Measurements from ENCODE around the gene EML4. TPM values are rescaled to one million over a fixed set of nuclear protein-coding genes. Genes with fewer than 3 reads are reported as not detected.
"Not testable (repeated sequence)": the region's sequence is repeated elsewhere in the genome, so short reads cannot be mapped to it uniquely, and the experiment has no call there.

EML4 gene
- total RNA-seq, 1 donor from 2014 or later: 50.8 TPM

DNA sequence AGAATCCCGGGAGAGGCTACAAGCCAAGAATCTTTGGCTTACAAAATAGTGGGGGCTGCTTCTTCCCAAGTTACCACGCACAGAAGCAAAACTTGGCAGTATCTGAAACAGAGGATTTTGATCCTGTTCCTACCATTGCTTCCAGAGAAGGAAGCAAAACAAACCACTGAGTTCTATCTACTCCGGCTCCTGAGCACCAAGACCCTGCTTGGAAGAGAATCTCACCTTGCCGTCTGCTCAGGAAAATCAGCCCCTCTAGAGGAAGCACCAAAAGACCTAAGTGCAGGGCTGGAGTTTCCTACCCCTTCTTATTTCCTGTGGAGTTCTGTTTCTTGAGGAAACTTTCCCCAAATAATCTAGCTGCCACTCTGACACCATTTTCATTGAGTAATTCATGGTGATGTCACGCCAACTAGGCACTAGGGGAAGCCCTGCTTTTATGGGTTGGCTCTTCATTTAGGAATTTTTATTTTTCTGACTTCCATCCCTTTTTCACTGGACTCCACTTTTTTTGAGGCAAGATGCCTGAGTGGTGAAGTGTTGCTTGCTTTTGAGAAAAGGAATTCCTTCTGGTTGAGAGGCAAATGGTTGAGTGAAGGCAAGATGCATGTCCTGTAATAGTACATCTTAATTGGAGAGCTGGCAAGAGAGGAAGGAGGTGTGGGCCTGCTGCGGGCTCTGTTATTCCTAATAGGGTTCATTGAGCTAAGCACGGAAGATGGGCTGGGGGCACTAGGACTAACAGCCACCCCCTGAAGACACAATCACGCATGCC lies 36.8 kb upstream of the EML4 start:
- TF ChIP-seq, protein P1, sequence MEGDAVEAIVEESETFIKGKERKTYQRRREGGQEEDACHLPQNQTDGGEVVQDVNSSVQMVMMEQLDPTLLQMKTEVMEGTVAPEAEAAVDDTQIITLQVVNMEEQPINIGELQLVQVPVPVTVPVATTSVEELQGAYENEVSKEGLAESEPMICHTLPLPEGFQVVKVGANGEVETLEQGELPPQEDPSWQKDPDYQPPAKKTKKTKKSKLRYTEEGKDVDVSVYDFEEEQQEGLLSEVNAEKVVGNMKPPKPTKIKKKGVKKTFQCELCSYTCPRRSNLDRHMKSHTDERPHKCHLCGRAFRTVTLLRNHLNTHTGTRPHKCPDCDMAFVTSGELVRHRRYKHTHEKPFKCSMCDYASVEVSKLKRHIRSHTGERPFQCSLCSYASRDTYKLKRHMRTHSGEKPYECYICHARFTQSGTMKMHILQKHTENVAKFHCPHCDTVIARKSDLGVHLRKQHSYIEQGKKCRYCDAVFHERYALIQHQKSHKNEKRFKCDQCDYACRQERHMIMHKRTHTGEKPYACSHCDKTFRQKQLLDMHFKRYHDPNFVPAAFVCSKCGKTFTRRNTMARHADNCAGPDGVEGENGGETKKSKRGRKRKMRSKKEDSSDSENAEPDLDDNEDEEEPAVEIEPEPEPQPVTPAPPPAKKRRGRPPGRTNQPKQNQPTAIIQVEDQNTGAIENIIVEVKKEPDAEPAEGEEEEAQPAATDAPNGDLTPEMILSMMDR (IDR thresholded peaks at IDR 0.05; ENCODE audit: partially characterized antibody, unreplicated experiment): no peak
- Mint-ChIP-seq H3K4me1 (ENCODE audit: low read depth, unreplicated experiment) (peaks cover 22% of the 10 kb centered on the region), H3K4me3 (ENCODE audit: unreplicated experiment) (no peak overlapping the region), H3K27me3 (ENCODE audit: unreplicated experiment) (no peaks in the 10 kb centered on the region), H3K36me3 (ENCODE audit: unreplicated experiment) (no peaks in the 10 kb centered on the region), H3K27ac (ENCODE audit: unreplicated experiment) (no peak overlapping the region), H3K9me3 (ENCODE audit: unreplicated experiment) (peaks cover 1% of the 10 kb centered on the region)
- DNase-seq: no peak

DNA sequence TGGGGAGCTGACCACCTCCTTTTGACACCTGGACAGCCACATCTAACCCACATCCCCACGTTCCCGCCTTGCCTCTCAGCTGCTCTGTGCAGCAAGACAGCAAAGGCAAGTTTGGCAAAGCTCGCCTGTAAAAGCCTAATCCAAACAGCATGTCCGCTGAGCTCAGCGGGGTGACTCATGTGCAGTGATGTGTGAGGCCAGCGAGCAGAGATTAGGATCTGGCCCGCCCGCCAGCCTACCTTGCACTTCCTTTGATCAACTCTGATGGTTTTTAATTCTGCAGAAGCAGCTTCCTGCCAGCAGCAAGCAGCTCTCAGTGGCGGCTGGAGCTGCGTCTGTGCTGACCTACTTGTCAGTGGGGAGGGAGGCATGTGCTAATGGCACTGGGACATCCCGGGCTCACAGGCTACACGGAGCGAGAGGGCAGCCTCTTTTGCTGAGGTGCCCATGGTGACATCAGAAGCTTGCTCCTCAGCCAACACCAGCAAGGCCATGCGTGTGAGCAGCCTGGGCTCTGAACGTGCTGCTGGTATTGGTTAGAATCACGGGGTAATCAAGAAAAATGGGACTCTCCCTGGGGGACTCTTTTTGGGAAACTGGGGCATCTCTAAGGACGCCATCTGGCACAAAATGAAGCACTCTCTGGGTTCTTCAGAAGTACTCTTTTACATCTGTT lies 36.0 kb upstream of the EML4 start:
- no peaks in the 10 kb centered on the region for H3K27me3 Mint-ChIP-seq (ENCODE audit: unreplicated experiment)
- peaks cover 1% of the 10 kb centered on the region for H3K9me3 Mint-ChIP-seq (ENCODE audit: unreplicated experiment)
- H3K4me1 Mint-ChIP-seq (ENCODE audit: low read depth, unreplicated experiment): peaks cover 22% of the 10 kb centered on the region
- TF ChIP-seq, protein P1 (IDR thresholded peaks at IDR 0.05; ENCODE audit: partially characterized antibody, unreplicated experiment): no peak
- peak overlapping the region; percentile 39 for H3K4me3 Mint-ChIP-seq (ENCODE audit: unreplicated experiment)
- no peak for DNase-seq
- H3K27ac Mint-ChIP-seq (ENCODE audit: unreplicated experiment): no peak overlapping the region
- no peaks in the 10 kb centered on the region for H3K36me3 Mint-ChIP-seq (ENCODE audit: unreplicated experiment)

DNA sequence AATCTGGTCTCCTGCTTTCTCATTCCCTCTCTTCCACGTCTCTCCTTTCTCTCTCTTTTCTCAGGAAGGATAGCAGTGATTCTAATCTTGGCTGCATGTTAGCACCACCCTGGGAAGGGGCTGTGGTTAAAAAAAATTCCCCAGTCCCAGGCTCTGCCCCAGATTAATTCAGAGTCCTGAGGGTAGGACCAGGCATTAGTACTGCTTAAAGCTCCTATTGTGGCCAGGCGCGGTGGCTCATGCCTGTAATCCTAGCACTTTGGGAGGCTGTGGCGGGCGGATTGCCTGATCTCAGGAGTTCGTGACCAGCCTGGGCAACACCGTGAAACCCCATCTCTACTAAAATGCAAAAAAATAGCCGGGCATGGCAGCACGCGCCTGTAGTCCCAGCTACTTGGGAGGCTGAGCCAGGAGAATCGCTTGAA lies 35.4 kb upstream of the EML4 start:
- Mint-ChIP-seq H3K9me3 (ENCODE audit: unreplicated experiment) (peaks cover 1% of the 10 kb centered on the region), H3K27ac (ENCODE audit: unreplicated experiment) (peak overlapping the region; percentile 34), H3K4me3 (ENCODE audit: unreplicated experiment) (peak overlapping the region; percentile 39), H3K27me3 (ENCODE audit: unreplicated experiment) (no peaks in the 10 kb centered on the region), H3K36me3 (ENCODE audit: unreplicated experiment) (no peaks in the 10 kb centered on the region), H3K4me1 (ENCODE audit: low read depth, unreplicated experiment) (peaks cover 15% of the 10 kb centered on the region)
- TF ChIP-seq, protein P1 (IDR thresholded peaks at IDR 0.05; ENCODE audit: partially characterized antibody, unreplicated experiment): no peak
- no peak for DNase-seq

DNA sequence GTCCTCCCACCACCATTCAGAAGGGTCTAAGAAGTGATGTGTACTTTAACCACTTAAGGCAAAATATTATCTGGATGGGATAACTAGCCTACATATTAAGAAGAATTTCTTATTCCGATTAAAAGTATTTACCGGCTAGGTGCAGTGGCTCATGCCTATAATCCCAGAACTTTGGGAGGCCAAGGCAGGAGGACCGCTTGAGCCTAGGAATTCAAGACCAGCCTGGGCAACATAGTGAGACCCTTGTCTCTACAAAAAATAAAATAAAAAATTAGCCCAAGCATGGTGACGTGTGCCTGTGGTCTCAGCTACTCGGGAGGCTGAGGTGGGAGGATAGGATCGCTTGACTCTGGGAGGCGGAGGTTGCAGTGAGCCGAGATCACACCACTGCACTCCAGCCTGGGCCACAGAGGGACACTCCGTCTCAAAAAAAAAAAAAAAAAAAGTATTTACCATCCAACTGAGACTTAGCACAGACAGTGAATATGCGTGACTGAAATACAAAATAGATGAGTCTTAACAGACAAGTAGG lies 34.7 kb upstream of the EML4 start:
- not testable (repeated sequence) for H3K27me3 Mint-ChIP-seq (ENCODE audit: unreplicated experiment); H3K36me3 Mint-ChIP-seq (ENCODE audit: unreplicated experiment); H3K4me1 Mint-ChIP-seq (ENCODE audit: low read depth, unreplicated experiment); H3K4me3 Mint-ChIP-seq (ENCODE audit: unreplicated experiment); H3K9me3 Mint-ChIP-seq (ENCODE audit: unreplicated experiment); H3K27ac Mint-ChIP-seq (ENCODE audit: unreplicated experiment); DNase-seq

DNA sequence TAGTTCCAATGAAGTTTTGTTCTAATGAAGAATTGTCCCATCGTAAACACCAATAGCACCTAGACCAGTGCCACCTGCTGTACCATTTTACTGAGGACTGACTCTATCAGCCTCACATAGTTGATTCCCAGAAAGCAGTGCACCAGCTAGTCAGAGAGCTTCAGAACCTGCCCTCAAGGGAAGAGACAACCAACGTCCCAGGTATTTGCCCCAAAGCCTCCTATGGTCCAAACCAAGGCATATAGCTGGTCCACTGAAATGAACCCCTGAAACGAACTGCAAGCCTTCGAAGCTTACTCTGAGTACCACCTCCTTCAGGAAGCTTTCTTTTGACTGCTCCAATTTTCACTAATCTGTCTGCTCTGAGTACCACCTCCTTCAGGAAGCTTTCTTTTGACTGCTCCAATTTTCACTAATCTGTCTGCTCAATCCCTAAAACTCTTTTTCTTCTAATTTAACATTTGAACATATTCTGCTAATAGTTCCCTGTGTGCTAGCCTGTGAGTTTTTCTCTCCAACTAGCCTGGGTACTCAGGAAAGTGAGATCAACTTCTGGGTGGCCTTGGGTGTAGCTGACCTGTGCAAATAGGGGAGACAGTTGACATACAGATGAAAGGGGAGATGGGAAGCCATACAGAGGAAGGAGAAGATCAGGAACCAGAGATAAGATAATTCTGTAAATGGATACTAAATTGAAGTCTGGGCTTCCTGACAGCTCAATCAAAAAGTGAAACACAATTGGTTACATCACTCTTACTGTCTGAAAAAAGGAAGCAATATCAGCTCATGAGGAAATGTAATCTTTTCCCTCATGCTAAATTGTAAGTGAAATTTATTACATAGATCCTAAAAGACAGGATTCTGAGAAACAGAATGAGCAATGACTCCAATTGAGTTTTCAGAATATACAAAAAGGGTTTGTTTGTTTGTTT lies 33.5 kb upstream of the EML4 start:
- peaks cover 7% of the 10 kb centered on the region for H3K4me1 Mint-ChIP-seq (ENCODE audit: low read depth, unreplicated experiment)
- TF ChIP-seq, protein P1 (IDR thresholded peaks at IDR 0.05; ENCODE audit: partially characterized antibody, unreplicated experiment): no peak

More for the DNA sequence above, 33.5 kb upstream of the EML4 start:
- no peaks in the 10 kb centered on the region for H3K36me3 Mint-ChIP-seq (ENCODE audit: unreplicated experiment)
- DNase-seq: no peak
- no peaks in the 10 kb centered on the region for H3K9me3 Mint-ChIP-seq (ENCODE audit: unreplicated experiment)
- H3K4me3 Mint-ChIP-seq (ENCODE audit: unreplicated experiment): no peak overlapping the region
- no peaks in the 10 kb centered on the region for H3K27me3 Mint-ChIP-seq (ENCODE audit: unreplicated experiment)
- no peak overlapping the region for H3K27ac Mint-ChIP-seq (ENCODE audit: unreplicated experiment)
